Measurements from ENCODE around the gene TEK.

TEK gene

DNA sequence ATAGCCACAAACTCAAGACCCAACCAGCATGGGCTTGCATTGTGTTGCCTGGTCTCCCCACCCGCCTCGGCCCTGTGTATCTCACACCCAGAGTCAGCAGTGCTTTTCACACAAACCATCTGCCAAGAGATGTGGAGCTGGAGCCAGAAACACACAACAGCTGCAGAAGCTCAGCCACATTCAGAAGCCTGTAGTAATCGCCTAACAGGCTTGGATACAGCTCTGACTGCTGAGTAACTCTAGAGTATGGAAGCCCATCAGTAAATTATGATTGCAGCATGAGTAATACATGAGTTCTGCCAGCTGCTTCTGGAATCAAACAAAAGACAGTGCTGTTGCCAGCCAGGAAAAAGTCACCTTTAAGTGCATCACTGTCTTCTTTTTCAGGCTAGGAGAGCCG is 16.0 kb downstream of the TEK start:
- TF ChIP-seq, protein P1, sequence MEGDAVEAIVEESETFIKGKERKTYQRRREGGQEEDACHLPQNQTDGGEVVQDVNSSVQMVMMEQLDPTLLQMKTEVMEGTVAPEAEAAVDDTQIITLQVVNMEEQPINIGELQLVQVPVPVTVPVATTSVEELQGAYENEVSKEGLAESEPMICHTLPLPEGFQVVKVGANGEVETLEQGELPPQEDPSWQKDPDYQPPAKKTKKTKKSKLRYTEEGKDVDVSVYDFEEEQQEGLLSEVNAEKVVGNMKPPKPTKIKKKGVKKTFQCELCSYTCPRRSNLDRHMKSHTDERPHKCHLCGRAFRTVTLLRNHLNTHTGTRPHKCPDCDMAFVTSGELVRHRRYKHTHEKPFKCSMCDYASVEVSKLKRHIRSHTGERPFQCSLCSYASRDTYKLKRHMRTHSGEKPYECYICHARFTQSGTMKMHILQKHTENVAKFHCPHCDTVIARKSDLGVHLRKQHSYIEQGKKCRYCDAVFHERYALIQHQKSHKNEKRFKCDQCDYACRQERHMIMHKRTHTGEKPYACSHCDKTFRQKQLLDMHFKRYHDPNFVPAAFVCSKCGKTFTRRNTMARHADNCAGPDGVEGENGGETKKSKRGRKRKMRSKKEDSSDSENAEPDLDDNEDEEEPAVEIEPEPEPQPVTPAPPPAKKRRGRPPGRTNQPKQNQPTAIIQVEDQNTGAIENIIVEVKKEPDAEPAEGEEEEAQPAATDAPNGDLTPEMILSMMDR (conservative IDR thresholded peaks at IDR 0.05; ENCODE audit: low read depth, low read length) = no peak
- Histone ChIP-seq H3K4me2 (no peak overlapping the region), H3K36me3 (ENCODE audit: insufficient read depth) (no peaks in the 10 kb centered on the region), H3K27me3 (ENCODE audit: insufficient read depth, low read depth) (no peaks in the 10 kb centered on the region), H3K4me1 (ENCODE audit: low read depth, poor library complexity, severe bottlenecking) (no peaks in the 10 kb centered on the region), H2AFZ (ENCODE audit: low read depth) (no peak overlapping the region), H3K79me2 (ENCODE audit: insufficient read depth, low read depth) (no peaks in the 10 kb centered on the region), H3K9ac (no peak overlapping the region), H3K4me3 (IDR thresholded peaks at IDR 0.05; ENCODE audit: insufficient read depth, low read depth, low read length) (no peak overlapping the region), H4K20me1 (ENCODE audit: insufficient read depth) (no peaks in the 10 kb centered on the region), H3K27ac (no peak overlapping the region)

DNA sequence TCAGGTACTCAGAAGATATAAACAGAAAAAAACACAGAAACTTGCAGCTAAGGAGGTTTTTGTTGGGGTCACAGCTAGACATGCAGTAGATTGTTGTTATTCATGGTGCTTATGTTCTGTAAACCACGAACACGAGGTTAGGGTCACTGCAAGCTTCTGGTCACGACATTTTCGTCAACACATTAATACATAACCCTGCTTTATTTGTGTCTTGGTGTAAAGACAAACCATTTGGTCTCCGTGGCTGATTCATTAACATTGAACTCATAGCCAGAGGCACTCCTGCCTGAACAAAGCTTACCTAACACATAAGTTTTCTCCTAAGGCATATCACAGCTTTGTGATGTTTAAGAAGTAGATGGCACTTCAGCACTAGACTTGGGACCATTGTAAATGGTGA is 16.9 kb downstream of the TEK start:
- TF ChIP-seq, protein P1 (conservative IDR thresholded peaks at IDR 0.05; ENCODE audit: low read depth, low read length) = no peak
- Histone ChIP-seq H4K20me1 (ENCODE audit: insufficient read depth) (no peaks in the 10 kb centered on the region), H3K4me3 (IDR thresholded peaks at IDR 0.05; ENCODE audit: insufficient read depth, low read depth, low read length) (no peak overlapping the region), H3K27ac (no peak overlapping the region), H3K4me1 (ENCODE audit: low read depth, poor library complexity, severe bottlenecking) (no peaks in the 10 kb centered on the region), H3K9ac (no peak overlapping the region), H2AFZ (ENCODE audit: low read depth) (no peak overlapping the region), H3K36me3 (ENCODE audit: insufficient read depth) (no peaks in the 10 kb centered on the region), H3K4me2 (no peak overlapping the region), H3K79me2 (ENCODE audit: insufficient read depth, low read depth) (no peaks in the 10 kb centered on the region), H3K27me3 (ENCODE audit: insufficient read depth, low read depth) (no peaks in the 10 kb centered on the region)

DNA sequence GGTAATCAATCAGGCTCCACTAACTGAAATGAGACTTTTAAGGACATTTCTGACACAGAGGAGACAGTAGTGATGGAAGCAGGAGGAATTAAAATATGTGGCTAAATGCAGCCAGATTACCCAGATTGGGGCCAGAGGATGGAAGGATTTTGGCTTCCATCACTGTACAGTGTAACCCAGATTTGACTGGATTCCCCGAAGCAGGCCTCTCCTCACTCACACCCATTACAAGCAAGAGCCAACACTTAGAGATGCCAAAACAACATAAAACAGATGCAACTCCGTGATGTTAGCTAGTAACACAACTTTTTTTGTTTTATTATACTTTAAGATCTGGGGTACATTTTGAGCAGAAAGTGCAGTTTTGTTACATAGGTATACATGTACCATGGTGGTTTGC is 17.6 kb downstream of the TEK start:
- no peak overlapping the region for H3K4me3 ChIP-seq (IDR thresholded peaks at IDR 0.05; ENCODE audit: insufficient read depth, low read depth, low read length)
- H3K9ac ChIP-seq = no peak overlapping the region
- H3K79me2 ChIP-seq (ENCODE audit: insufficient read depth, low read depth) = no peaks in the 10 kb centered on the region
- no peaks in the 10 kb centered on the region for H3K27me3 ChIP-seq (ENCODE audit: insufficient read depth, low read depth)
- no peaks in the 10 kb centered on the region for H3K4me1 ChIP-seq (ENCODE audit: low read depth, poor library complexity, severe bottlenecking)
- H3K36me3 ChIP-seq (ENCODE audit: insufficient read depth) = no peaks in the 10 kb centered on the region
- no peak overlapping the region for H3K27ac ChIP-seq
- no peak overlapping the region for H3K4me2 ChIP-seq
- TF ChIP-seq, protein P1 (conservative IDR thresholded peaks at IDR 0.05; ENCODE audit: low read depth, low read length) = no peak
- H2AFZ ChIP-seq (ENCODE audit: low read depth) = no peak overlapping the region
- H4K20me1 ChIP-seq (ENCODE audit: insufficient read depth) = no peaks in the 10 kb centered on the region

DNA sequence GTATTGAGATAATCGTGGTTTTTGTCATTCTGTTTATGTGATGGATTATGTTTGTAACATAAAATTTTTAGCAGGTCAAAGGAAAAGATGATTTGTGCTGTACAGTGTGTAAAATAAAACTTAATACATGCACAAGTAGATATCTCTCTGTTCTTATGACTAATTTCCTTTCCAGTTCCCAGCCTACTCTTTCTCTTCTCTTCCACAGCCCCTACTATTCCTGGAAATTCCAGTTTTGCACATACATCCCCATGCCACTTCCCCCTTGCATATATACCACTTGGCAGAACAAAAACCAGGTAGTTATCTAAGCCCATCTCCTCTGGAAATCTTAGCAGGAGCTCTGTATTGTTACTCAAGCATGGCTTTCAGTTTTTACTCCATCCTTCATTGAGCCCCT is 20.2 kb downstream of the TEK start:
- no peak overlapping the region for H3K4me2 ChIP-seq

More for the DNA sequence above, 20.2 kb downstream of the TEK start:
- Histone ChIP-seq H3K79me2 (ENCODE audit: insufficient read depth, low read depth) (no peaks in the 10 kb centered on the region), H3K36me3 (ENCODE audit: insufficient read depth) (no peaks in the 10 kb centered on the region), H2AFZ (ENCODE audit: low read depth) (no peak overlapping the region), H3K27me3 (ENCODE audit: insufficient read depth, low read depth) (no peaks in the 10 kb centered on the region), H4K20me1 (ENCODE audit: insufficient read depth) (no peaks in the 10 kb centered on the region), H3K4me3 (IDR thresholded peaks at IDR 0.05; ENCODE audit: insufficient read depth, low read depth, low read length) (no peak overlapping the region), H3K4me1 (ENCODE audit: low read depth, poor library complexity, severe bottlenecking) (no peaks in the 10 kb centered on the region), H3K9ac (no peak overlapping the region), H3K27ac (no peak overlapping the region)
- TF ChIP-seq, protein P1 (conservative IDR thresholded peaks at IDR 0.05; ENCODE audit: low read depth, low read length) = no peak

All from KMS-11 (cell line).